SJSA1 (cell line): ENCODE data around the gene GPR137. TPM values are rescaled to one million over a fixed set of nuclear protein-coding genes. Genes with fewer than 3 reads are reported as not detected.

Experiments
- DNase-seq, 2 experiments: peaks; one replicate each; pipeline ENCODE4 v3.0.0-alpha.2; 2015 to 2020; ENCODE audit warnings: low spot score in 2 of 2, low read depth in 1 of 2
- H3K27ac ChIP-seq: fragments of 250-450 bp; sonication (Bioruptor Pico); 2 replicates; pipeline ENCODE4 v1.5.1; 2020; ENCODE audit warnings: mild to moderate bottlenecking, moderate library complexity
- H3K27me3 ChIP-seq: fragments of 250-450 bp; sonication (Bioruptor Pico); replicated peaks from 2 replicates; pipeline ENCODE4 v1.5.1; 2020; ENCODE audit warnings: mild to moderate bottlenecking, moderate library complexity
- H3K36me3 ChIP-seq: fragments of 250-450 bp; sonication (Bioruptor Pico); 2 replicates; pipeline ENCODE4 v1.5.1; 2020; ENCODE audit warnings: mild to moderate bottlenecking
- H3K4me1 ChIP-seq: fragments of 250-450 bp; sonication (Bioruptor Pico); replicated peaks from 2 replicates; pipeline ENCODE4 v1.6.1; 2021; ENCODE audit warnings: mild to moderate bottlenecking
- H3K4me3 ChIP-seq: fragments of 250-450 bp; sonication (Bioruptor Pico); 2 replicates; pipeline ENCODE4 v1.5.1; 2020; ENCODE audit warnings: mild to moderate bottlenecking
- H3K9me3 ChIP-seq: fragments of 250-450 bp; sonication (Bioruptor Pico); replicated peaks from 2 replicates; pipeline ENCODE4 v1.5.1; 2020; ENCODE audit warnings: mild to moderate bottlenecking
- total RNA-seq: library from RNA; depleted of rRNA; stranded (reverse); fragments of >200 nt; shearing (Covaris generic); gene quantifications from 2 replicates; pipeline ENCODE4 v1.2.3, GENCODE V29; 2014

GPR137 gene
- total RNA-seq, 1 experiment from 2014 or later: 25.4 TPM

GRCh38 chr11:64253043-64253442 is 32.6 kb upstream of the GPR137 start:
- H3K27ac ChIP-seq: no peak overlapping the region
- H3K4me3 ChIP-seq: no peak overlapping the region; the same call in 1 of the 2 replicates
- H3K27me3 ChIP-seq: no peaks in the 10 kb centered on the region
- H3K4me1 ChIP-seq: peaks cover 25% of the 10 kb centered on the region
- peaks cover 46% of the 10 kb centered on the region for H3K36me3 ChIP-seq
- no peak for DNase-seq
- peaks cover 3% of the 10 kb centered on the region; the same call in 1 of the 2 replicates for H3K9me3 ChIP-seq

DNA sequence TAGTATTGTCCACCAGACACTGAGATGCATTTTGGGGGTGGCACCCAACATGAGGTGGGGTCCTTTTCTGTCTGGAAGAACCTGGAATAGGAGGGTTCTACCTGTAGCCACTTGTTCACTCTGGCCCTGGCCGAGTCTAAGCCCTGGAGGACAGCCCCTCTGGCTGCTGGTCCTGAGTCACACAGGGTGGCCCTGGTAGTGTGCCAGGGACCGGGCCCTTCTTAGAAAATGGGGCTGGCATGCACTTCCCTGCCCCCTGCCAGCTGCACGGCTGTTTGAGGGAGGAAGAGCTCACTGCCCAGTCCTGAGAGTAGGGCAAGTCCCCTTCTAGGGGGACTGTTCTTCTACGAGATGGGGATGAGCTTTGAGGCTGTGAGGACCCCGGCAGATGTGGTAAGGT is 32.2 kb upstream of the GPR137 start:
- H3K27ac ChIP-seq: no peak overlapping the region
- no peak overlapping the region for H3K4me3 ChIP-seq
- no peak for DNase-seq
- H3K9me3 ChIP-seq: peaks cover 3% of the 10 kb centered on the region; the same call in 1 of the 2 replicates
- no peaks in the 10 kb centered on the region for H3K27me3 ChIP-seq
- peaks cover 51% of the 10 kb centered on the region for H3K36me3 ChIP-seq
- H3K4me1 ChIP-seq: peaks cover 25% of the 10 kb centered on the region

DNA sequence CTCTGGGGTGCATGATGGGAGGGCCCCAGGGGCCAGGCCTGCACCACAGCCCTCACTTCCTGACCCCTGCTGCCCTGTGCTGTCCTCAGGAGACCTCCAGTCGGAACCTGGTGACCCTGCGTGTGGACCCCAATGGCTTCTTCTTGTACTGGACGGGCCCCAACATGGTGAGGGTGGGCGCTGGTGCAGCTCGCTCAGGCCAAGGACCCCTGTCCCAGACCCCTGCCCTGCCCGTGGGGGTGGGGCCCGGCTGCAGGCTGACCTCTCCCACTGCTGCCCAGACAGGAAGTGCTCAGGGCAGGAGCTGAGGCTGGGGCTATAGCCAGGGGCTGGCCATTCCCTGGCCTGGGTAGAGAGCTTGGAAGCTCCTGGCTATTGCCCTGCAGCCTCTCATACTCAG is 31.3 kb upstream of the GPR137 start:
- no peaks in the 10 kb centered on the region for H3K27me3 ChIP-seq
- no peak overlapping the region for H3K4me3 ChIP-seq
- H3K27ac ChIP-seq: no peak overlapping the region
- H3K36me3 ChIP-seq: peaks cover 59% of the 10 kb centered on the region
- peaks cover 25% of the 10 kb centered on the region for H3K4me1 ChIP-seq
- peaks cover 3% of the 10 kb centered on the region; the same call in 1 of the 2 replicates for H3K9me3 ChIP-seq
- no peak for DNase-seq

DNA sequence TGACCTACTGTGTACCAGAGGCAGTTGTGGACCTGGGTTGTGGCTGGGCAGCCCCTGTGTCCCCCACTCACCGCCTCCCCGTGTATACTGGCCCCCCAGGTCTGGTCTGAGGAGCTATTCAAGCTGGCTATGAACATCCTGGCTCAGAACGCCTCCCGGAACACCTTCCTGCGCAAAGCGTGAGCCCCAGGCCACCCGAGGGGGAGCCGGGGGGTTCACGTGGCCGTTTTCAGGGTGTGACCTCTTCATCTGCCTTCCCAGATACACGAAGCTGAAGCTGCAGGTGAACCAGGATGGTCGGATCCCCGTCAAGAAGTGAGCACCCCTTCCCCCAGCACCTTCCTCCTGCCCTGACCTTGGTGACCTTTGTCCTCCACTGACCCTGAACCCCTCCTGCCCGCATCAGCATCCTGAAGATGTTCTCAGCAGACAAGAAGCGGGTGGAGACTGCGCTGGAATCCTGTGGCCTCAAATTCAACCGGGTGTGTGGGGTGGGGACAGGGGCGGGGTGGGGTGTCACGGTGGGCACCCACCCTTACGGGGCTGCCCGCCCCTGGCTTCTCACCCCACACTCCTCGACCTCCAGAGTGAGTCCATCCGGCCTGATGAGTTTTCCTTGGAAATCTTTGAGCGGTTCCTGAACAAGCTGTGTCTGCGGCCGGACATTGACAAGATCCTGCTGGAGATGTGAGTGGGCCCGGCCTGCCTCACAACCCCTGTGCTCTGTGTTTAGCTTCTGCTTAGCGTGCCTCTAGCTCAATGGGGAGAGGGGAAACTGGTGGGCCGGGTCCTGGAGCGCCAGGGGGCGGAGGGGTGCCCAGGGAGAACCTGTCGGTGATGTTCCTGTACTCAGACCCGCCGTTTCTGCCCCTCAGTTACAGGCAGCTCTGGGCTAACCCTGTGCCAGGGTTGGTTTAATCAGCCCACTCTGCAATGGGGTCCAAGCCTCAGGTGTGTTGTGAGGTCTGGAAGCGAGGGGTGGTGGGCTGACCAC is 30.2 kb upstream of the GPR137 start:
- peaks cover 70% of the 10 kb centered on the region for H3K36me3 ChIP-seq
- DNase-seq: no peak
- H3K27me3 ChIP-seq: no peaks in the 10 kb centered on the region
- no peak overlapping the region for H3K27ac ChIP-seq
- H3K4me1 ChIP-seq: peaks cover 25% of the 10 kb centered on the region
- no peak overlapping the region for H3K4me3 ChIP-seq
- H3K9me3 ChIP-seq: peaks cover 3% of the 10 kb centered on the region; the same call in 1 of the 2 replicates

DNA sequence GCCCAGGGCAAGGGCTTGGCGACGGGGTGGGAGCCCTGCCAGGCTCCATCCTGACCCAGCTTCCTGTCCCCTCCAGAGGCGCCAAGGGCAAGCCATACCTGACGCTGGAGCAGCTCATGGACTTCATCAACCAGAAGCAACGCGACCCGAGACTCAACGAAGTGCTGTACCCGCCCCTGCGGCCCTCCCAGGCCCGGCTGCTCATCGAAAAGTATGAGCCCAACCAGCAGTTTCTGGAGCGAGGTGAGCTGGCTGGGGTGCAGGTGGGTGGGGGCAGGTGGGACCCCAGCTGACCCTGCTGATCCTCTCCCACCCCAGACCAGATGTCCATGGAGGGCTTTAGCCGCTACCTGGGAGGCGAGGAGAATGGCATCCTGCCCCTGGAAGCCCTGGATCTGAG is 29.3 kb upstream of the GPR137 start:
- H3K36me3 ChIP-seq: peaks cover 77% of the 10 kb centered on the region
- no peaks in the 10 kb centered on the region for H3K27me3 ChIP-seq
- no peak for DNase-seq
- H3K27ac ChIP-seq: no peak overlapping the region
- peaks cover 3% of the 10 kb centered on the region; the same call in 1 of the 2 replicates for H3K9me3 ChIP-seq
- no peak overlapping the region for H3K4me3 ChIP-seq
- peaks cover 18% of the 10 kb centered on the region for H3K4me1 ChIP-seq

DNA sequence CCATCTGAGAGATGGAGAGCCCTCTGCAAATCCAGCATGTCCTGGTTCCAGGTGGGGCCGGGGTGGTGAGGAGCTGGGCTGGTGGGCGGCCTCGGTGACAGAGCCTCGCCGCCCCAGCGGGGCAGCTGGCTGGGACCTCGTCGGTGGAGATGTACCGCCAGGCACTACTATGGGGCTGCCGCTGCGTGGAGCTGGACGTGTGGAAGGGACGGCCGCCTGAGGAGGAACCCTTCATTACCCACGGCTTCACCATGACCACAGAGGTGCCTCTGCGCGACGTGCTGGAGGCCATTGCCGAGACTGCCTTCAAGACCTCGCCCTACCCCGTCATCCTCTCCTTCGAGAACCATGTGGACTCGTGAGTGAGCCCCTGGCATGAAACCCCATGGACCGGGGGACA is 27.3 kb upstream of the GPR137 start:
- no peak overlapping the region for H3K27ac ChIP-seq
- H3K4me3 ChIP-seq: no peak overlapping the region
- H3K27me3 ChIP-seq: no peaks in the 10 kb centered on the region
- peaks cover 16% of the 10 kb centered on the region for H3K4me1 ChIP-seq
- H3K36me3 ChIP-seq: peaks cover 90% of the 10 kb centered on the region
- no peaks in the 10 kb centered on the region for H3K9me3 ChIP-seq
- DNase-seq: no peak

GRCh38 chr11:64258946-64259532 is 26.6 kb upstream of the GPR137 start:
- no peak overlapping the region for H3K4me3 ChIP-seq
- no peak for DNase-seq
- H3K27me3 ChIP-seq: no peaks in the 10 kb centered on the region
- H3K27ac ChIP-seq: no peak overlapping the region
- peaks cover 97% of the 10 kb centered on the region for H3K36me3 ChIP-seq
- H3K4me1 ChIP-seq: peaks cover 19% of the 10 kb centered on the region
- H3K9me3 ChIP-seq: no peaks in the 10 kb centered on the region

- DNase-seq: no peak
- peaks cover 97% of the 10 kb centered on the region for H3K36me3 ChIP-seq
Measured at GRCh38 chr11:64259533-64260067, 26.0 kb upstream of the GPR137 start.

GRCh38 chr11:64260147-64260708 is 25.4 kb upstream of the GPR137 start:
- Histone ChIP-seq H3K27me3 (no peaks in the 10 kb centered on the region), H3K36me3 (peaks cover 93% of the 10 kb centered on the region), H3K4me1 (peaks cover 19% of the 10 kb centered on the region), H3K9me3 (no peaks in the 10 kb centered on the region), H3K27ac (no peak overlapping the region), H3K4me3 (no peak overlapping the region)
- no peak for DNase-seq

More at GRCh38 chr11:64259533-64260067, 26.0 kb upstream of the GPR137 start:
- Histone ChIP-seq H3K4me3 (no peak overlapping the region), H3K9me3 (no peaks in the 10 kb centered on the region), H3K27me3 (no peaks in the 10 kb centered on the region), H3K4me1 (peaks cover 19% of the 10 kb centered on the region), H3K27ac (no peak overlapping the region)

- no peak for DNase-seq
- Histone ChIP-seq H3K27ac (no peak overlapping the region), H3K4me3 (no peak overlapping the region)
Measured at GRCh38 chr11:64261556-64262080, 24.0 kb upstream of the GPR137 start.

DNA sequence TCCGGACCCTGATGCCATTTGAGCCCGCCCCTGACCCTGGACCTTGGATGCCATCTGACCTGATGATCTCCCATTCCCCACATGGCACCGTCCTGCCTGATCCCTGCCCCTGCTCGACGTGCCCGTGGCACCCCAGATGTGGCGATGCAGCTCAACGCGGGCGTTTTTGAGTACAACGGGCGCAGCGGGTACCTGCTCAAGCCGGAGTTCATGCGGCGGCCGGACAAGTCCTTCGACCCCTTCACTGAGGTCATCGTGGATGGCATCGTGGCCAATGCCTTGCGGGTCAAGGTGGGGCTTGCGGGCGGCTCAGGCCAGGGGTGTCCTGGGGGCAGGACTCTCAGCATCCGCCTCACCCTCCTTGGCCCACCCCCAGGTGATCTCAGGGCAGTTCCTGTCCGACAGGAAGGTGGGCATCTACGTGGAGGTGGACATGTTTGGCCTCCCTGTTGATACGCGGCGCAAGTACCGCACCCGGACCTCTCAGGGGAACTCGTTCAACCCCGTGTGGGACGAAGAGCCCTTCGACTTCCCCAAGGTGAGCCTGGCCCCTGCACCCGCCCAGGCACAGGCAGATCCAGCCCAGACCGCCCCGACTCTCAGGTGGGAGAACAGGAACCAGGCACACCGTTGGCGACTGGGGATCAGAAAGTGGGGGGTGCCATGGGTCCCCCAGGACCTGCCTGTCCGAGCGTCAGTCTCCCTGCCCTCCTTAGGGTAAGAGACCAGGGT is 23.2 kb upstream of the GPR137 start:
- Histone ChIP-seq H3K27me3 (no peaks in the 10 kb centered on the region), H3K4me3 (no peak overlapping the region), H3K4me1 (peaks cover 19% of the 10 kb centered on the region), H3K27ac (peak overlapping the region; percentile 21; the same call in 1 of the 2 replicates), H3K9me3 (no peaks in the 10 kb centered on the region), H3K36me3 (peaks cover 93% of the 10 kb centered on the region)
- no peak for DNase-seq

More at GRCh38 chr11:64261556-64262080, 24.0 kb upstream of the GPR137 start:
- Histone ChIP-seq H3K27me3 (no peaks in the 10 kb centered on the region), H3K9me3 (no peaks in the 10 kb centered on the region), H3K36me3 (peaks cover 93% of the 10 kb centered on the region), H3K4me1 (peaks cover 19% of the 10 kb centered on the region)

GRCh38 chr11:64263021-64263946 is 22.4 kb upstream of the GPR137 start:
- Histone ChIP-seq H3K9me3 (no peaks in the 10 kb centered on the region), H3K36me3 (peaks cover 90% of the 10 kb centered on the region), H3K27ac (peak overlapping the region; percentile 21; the same call in 1 of the 2 replicates), H3K4me1 (peaks cover 23% of the 10 kb centered on the region), H3K27me3 (no peaks in the 10 kb centered on the region), H3K4me3 (no peak overlapping the region)
- DNase-seq: peak in 1 of 2 experiments; percentile 29
